ENCODE data around the gene ANXA1. TPM values are rescaled to one million over a fixed set of nuclear protein-coding genes. Genes with fewer than 3 reads are reported as not detected.

The ANXA1 gene
- total and polyA plus RNA-seq, 9 donors = 67.5 to 472 (median 110) TPM

GRCh38 chr9:73133022-73133651 lies 18.5 kb upstream of the ANXA1 start:
- DNase-seq = no peak
- WGBS, 3 donors = 84 to 89% (median 86%) methylated on average over 3 of the region's 3 CpGs
- no peaks in the 10 kb centered on the region for H3K36me3 ChIP-seq
- H3K27me3 ChIP-seq = no peaks in the 10 kb centered on the region
- intact Hi-C loops (cut with DNase I) = no loop called here
- no peaks in the 10 kb centered on the region for H3K9me3 ChIP-seq
- H3K4me1 ChIP-seq (ENCODE audit: insufficient read depth) = peaks cover 1% of the 10 kb centered on the region
- peak overlapping the region in 1 of 2 donors; percentile 31 for H3K27ac ChIP-seq
- no peak overlapping the region for H3K4me3 ChIP-seq
- TF ChIP-seq, protein P1, sequence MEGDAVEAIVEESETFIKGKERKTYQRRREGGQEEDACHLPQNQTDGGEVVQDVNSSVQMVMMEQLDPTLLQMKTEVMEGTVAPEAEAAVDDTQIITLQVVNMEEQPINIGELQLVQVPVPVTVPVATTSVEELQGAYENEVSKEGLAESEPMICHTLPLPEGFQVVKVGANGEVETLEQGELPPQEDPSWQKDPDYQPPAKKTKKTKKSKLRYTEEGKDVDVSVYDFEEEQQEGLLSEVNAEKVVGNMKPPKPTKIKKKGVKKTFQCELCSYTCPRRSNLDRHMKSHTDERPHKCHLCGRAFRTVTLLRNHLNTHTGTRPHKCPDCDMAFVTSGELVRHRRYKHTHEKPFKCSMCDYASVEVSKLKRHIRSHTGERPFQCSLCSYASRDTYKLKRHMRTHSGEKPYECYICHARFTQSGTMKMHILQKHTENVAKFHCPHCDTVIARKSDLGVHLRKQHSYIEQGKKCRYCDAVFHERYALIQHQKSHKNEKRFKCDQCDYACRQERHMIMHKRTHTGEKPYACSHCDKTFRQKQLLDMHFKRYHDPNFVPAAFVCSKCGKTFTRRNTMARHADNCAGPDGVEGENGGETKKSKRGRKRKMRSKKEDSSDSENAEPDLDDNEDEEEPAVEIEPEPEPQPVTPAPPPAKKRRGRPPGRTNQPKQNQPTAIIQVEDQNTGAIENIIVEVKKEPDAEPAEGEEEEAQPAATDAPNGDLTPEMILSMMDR (IDR thresholded peaks at IDR 0.05) = no peak
- TF ChIP-seq POLR2A (IDR thresholded peaks at IDR 0.05) (no peak), EP300 (IDR thresholded peaks at IDR 0.05) (no peak)

DNA sequence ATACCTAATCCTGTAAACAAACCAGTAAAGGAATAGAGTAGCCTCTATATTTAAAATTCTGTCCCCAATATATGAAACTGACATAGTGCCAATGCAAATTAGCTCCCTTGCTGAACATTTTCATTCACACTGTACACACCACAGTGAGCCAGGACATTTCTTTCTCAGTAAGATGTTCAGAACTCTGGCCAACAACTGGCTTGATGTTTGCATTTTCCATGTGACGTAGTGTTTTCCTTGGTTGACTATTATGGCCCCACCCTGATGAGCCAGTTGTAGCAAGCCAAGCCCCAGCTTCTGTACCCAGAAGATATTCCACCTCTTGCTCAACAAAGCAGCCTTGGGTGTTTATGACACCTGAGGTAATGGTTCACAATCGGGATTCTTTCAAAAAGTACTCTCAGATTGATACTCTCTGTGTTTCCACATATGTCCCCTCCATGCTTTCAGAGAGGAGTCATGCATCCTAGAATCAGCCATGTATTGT lies 17.7 kb upstream of the ANXA1 start:
- H3K4me1 ChIP-seq (ENCODE audit: insufficient read depth) = peaks cover 1% of the 10 kb centered on the region
- H3K9me3 ChIP-seq = no peaks in the 10 kb centered on the region
- TF ChIP-seq POLR2A (IDR thresholded peaks at IDR 0.05) (no peak), EP300 (IDR thresholded peaks at IDR 0.05) (no peak)
- TF ChIP-seq, protein P1 (IDR thresholded peaks at IDR 0.05) = no peak
- H3K4me3 ChIP-seq = no peak overlapping the region
- 75 to 89% (median 75%) methylated on average over 2 of the region's 2 CpGs for WGBS, 3 donors
- no peak for DNase-seq
- no peak overlapping the region for H3K27ac ChIP-seq
- no peaks in the 10 kb centered on the region for H3K27me3 ChIP-seq
- intact Hi-C loops (cut with DNase I) = no loop called here
- H3K36me3 ChIP-seq = no peaks in the 10 kb centered on the region

- Histone ChIP-seq H3K4me1 (ENCODE audit: insufficient read depth) (peaks cover 1% of the 10 kb centered on the region), H3K27ac (no peak overlapping the region), H3K36me3 (no peaks in the 10 kb centered on the region), H3K9me3 (no peaks in the 10 kb centered on the region), H3K4me3 (no peak overlapping the region), H3K27me3 (no peaks in the 10 kb centered on the region)
- TF ChIP-seq, protein P1 (IDR thresholded peaks at IDR 0.05) = no peak
- no peak for TF ChIP-seq POLR2A (IDR thresholded peaks at IDR 0.05)
- no peak for TF ChIP-seq EP300 (IDR thresholded peaks at IDR 0.05)
- intact Hi-C loops (cut with DNase I) = no loop called here
- no peak for DNase-seq
Observed at GRCh38 chr9:73135394-73135793, 16.3 kb upstream of the ANXA1 start.

DNA sequence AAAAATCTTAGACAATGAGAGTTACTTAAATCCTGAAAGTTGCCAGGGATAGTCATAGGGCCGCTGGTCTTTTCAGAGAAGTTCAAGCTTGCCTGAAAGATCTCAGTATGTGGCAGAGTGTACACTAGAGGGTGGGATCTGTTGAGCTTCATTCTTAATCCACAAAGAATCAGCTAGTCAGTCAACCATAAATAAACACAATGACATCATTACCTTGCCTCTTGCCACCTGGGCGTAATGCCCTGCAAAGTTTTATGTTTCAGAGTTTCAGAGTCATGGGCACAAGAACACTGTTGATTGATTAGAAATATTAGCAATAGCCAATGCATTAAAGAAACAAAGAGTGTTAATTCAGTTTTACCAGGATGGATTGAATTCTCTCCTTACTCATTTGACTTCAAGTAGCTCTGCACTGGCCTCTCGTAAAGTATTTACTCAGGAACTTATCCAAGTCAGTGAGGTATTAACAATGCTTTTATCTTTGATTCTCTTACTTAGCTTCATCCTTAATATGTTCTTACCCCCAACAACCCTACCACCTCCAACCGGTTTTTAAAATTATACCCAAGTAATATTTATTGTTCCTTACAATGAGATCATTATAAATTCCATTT lies 14.3 kb upstream of the ANXA1 start:
- H3K27me3 ChIP-seq = no peaks in the 10 kb centered on the region
- H3K4me3 ChIP-seq = no peak overlapping the region
- intact Hi-C loops (cut with DNase I) = no loop called here
- peaks cover 1% of the 10 kb centered on the region for H3K4me1 ChIP-seq (ENCODE audit: insufficient read depth)
- no peaks in the 10 kb centered on the region for H3K36me3 ChIP-seq
- H3K9me3 ChIP-seq = no peaks in the 10 kb centered on the region
- H3K27ac ChIP-seq = no peak overlapping the region
- TF ChIP-seq POLR2A (IDR thresholded peaks at IDR 0.05) (no peak), EP300 (IDR thresholded peaks at IDR 0.05) (no peak)
- TF ChIP-seq, protein P1 (IDR thresholded peaks at IDR 0.05) = no peak
- DNase-seq = no peak
- WGBS, 3 donors = 76 to 84% (median 79%) methylated on average over 4 of the region's 4 CpGs
